GM21576 (cell line): ENCODE measurements around the gene SUN1.
"Not testable (repeated sequence)": the region's sequence is repeated elsewhere in the genome, so short reads cannot be mapped to it uniquely, and the experiment has no call there.

ENCODE experiments used
- ATAC-seq: cut with Tn5 transposase; IDR thresholded peaks from one replicate; pipeline ENCODE4 v1.9.1; 2021; ENCODE audit warnings: mild to moderate bottlenecking, moderate library complexity; ENCODE audit not compliant: unreplicated experiment

Gene SUN1

DNA sequence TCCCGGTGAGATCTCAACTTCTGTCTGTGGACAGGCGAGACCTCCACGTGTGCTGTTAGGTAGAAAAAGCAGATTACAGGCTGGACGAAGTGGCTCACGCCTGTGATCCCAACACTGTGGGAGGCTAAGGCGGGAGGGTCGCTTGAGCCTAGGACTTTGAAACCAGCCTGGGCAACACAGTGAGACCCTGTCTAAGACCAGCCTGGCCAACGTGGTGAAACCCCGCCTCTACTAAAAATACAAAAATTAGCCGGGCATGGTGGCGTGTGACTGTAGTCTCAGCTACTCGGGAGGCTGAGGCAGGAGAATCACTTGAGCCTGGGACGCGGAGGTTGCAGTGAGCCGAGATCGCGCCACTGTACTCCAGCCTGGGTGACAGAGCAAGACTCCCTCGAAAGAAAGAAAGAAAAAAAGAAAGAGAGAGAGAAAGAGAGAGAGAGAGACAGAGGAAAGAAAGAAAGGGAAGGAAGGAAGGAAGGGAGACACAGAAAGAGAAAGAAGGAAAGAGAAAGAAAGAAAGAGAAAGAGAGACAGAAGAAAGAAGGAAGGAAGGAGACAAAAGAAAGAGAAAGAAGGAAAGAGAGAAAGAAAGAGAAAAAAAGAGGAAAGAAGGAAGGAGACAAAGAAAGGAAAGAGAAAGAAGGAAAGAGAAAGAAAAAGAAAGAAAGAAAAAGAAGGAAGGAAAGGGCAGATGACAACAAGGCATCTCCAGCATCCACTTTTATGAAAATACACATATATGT lies 29.6 kb upstream of the SUN1 start:
- no peak for ATAC-seq

DNA sequence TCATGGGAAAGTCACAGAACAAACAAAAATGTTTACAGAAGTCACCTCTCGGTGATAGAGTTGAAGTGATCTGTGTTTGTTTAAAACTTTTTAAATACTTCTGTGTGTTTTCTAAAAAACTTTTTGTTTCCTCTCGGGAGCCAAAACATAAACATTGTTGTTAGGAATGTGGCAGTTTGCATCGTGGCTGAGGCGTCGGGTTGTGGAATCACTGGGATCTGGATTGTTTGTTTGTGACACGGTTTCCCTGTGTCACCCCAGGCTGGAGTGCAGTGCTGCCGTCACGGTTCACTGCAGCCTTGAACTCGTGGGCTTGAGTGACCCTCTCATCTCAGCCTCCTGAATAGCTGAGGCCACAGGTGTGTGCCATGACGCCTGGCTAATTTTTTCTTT lies 29.0 kb upstream of the SUN1 start:
- no peak for ATAC-seq

DNA sequence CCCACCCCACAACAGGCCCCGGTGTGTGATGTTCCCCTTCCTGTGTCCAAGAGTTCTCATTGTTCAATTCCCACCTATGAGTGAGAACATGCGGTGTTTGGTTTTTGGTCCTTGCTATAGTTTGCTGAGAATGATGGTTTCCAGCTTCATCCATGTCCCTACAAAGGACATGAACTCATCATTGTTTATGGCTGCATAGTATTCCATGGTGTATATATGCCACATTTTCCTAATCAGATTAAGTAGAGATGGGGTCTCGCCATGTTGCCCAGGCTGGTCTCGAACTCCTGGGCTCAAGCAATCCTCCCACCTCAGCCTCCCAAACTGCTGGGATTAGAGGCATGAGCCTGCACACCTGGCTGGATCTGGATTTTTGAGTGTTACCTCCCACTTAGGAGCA lies 28.5 kb upstream of the SUN1 start:
- not testable (repeated sequence) for ATAC-seq

DNA sequence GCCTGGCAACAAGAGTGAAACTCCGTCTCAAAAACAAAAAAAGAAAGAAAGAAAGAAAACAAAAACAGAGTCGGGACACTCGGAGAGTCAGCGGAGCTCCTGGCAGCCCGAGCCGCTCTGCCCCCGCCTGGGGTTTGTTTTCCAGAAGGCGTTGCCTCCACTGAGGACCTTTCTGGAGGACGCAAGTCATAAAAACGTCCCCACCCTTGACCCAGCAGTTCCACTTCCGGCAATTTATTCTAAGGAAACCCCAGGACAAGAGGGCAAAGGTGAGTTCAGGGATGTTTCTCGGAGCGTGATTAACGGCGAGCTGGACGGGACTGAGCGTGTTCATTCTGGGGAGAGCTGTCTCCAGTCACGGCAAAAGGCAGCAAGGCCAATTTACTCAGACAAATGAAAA lies 27.0 kb upstream of the SUN1 start:
- no peak for ATAC-seq

DNA sequence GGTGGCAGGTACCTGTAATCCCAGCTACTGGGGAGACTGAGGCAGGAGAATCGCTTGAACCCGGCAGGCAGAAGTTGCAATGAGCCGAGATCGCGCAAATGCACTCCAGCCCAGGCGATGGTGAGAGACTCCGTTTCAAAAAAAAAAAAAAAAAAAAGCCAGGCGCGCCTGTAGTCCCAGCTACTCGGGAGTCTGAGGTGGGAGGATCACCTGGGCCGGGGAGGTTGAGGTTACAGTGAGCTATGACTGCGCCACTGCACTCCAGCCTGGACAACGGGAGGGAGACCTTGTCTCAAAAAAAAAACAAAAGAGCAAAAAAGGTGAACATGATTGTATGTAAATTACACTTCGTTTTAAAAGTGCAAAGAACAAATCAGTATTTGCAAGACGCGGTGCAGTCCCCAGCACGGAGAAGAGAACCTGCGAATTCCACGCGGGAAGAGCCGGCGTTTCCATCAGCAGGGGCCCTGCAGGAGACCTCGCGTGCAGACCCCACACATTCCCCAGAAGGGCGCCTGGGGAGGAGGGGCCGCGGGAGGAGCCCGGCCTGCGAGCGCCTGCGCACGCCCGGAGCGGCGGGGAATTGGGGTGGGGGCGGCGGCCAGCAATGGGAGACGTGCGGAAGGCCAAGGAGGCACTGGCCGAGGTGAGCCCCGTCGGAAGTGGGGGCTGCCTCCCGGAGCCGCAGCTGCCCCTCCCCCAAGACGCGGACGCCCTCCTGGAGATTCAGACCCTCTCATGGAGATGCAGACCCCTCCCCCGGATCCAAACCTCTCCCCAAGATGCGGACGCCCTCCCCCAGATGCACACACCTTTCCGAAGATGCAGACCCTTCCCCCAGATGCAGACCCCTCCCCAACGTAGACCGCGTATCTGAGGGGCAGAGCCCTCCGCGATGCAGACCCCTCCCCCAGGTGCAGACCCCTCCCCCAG lies 16.7 kb upstream of the SUN1 start:
- no peak for ATAC-seq

DNA sequence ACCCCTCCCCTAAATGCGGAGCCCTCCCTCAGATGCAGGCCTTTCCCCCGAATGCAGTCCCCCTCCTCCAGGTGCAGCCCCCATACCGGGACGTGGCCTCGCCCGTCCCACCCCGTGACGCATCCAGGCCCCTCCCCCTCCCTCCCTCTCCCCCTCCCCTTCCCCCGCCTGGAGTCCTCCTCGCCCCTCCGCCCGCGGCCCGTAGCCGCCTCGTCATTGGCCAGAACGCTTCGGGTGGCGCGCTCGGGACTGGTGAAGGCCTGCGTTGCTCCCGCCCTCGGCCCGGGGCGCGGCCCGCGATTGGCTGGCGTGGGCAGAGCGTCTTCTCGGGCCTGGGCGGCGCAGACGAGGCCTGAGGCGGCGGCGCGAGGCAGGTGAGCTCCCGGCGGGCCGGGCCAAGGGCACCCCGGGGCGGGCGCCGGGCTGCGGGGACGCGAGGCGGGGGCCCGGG lies 16.0 kb upstream of the SUN1 start:
- peak; percentile 84 for ATAC-seq

DNA sequence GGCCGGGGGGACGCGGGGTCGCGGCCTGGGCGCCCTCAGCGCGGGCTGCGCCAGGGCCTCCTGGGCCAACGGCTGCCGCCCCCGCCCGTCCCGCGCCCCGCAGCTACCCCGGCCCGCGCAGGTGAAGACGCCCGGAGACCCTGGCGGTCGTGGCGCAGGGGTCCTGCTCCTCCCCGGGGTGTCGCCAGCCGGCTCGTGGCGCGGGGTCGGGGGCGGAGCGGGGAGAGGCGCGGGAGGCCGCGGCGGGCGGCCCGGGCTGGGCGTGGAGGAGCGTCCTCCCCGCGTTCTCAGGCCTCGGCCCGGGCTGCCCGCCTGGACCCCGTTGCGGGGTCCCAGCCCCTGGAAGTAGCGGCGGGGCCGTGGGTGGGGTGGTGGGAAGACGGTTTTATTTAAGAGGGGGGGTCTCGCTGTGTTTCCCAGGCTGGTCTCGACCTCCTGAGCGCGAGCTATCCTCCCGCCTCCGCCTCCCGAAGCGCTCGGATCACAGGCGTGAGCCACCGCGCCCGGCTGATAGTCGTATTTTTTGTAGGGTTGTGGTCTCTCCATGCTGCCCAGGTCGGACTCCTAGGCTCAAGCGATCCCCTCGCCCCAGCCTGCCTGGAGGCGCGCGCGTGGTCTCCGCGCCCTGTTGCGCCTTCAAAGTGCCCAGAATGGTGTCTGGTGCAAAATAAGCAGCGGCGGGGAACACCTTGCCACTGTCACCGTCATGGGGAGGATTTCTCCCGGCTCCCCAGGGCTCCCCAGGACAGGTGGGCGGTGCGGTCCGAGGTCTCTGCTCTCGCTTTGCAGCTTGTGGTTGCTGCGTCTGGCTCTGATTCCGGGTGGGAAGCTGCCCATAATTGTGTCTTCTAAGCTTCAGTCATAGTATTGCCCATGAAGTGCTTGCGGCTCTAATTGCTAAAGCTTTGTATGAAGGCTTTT lies 15.3 kb upstream of the SUN1 start:
- peak; percentile 13 for ATAC-seq

DNA sequence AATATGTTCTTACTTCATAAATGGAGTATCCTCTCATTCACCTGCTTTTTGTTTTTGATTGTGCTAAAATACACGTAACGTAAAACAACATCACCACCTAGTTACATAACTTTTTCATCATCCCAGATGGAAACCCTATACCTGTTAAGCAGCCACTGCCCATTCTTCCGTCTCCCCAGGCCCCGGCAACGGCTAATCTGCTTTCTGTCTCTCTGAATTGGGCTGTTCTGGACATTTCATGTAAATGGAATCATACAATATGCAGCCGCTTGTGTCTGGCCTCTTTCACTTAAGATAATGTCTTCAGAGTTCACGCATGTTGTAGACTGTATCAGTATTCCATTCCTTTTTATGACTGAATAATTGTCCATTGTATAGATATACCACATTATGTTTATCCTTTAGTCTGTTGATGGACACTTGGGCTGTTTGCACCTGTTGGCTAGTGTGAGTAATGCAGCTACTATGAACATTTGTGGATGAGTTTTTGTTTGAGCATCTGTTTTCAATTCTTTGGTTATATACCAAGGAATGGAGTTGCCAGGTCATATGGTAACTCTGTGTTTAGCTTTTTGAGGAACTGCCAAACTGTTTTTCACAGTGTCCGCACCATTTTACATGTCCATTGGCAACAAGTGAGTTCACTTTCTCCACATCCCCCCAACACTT lies 14.1 kb upstream of the SUN1 start:
- no peak for ATAC-seq

DNA sequence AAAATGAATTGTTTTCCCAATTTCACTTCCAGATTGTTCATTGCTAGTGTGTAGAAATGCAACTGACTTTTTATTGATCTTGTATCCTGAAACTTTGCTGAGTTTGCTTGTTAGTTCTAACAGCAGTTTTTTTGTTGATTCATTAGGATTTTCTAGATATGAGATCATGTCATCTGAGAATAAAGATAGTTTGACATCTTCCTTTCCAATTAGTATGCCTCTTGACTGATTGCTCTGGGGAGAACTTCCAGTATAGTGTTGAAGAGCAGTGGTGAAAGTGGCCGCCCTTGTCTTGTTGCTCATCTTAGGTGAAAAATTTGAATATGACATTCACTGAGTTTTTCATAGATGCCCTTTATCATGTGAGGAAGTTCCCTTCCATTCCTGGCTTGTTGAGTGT lies 11.9 kb upstream of the SUN1 start:
- ATAC-seq = no peak

DNA sequence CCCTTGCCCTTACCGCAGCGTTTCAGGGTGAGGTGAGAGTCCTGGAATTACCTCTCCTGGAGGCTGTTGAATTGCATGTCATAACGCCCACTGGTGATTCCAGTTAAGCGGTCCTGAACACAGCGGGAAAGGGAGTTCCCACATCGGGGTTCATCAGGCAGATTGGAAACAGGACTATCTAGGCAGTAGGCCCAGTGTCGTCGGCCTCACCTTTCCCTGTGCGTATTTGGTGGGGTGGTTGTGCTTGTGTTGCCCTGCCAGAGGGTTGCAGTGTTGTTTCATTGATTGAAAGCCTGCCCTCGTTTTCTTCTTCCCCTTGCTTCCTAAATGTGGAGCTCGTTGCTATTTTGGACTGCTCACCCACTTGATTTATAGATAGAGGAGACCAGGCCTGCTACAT lies 10.6 kb upstream of the SUN1 start:
- ATAC-seq = no peak

DNA sequence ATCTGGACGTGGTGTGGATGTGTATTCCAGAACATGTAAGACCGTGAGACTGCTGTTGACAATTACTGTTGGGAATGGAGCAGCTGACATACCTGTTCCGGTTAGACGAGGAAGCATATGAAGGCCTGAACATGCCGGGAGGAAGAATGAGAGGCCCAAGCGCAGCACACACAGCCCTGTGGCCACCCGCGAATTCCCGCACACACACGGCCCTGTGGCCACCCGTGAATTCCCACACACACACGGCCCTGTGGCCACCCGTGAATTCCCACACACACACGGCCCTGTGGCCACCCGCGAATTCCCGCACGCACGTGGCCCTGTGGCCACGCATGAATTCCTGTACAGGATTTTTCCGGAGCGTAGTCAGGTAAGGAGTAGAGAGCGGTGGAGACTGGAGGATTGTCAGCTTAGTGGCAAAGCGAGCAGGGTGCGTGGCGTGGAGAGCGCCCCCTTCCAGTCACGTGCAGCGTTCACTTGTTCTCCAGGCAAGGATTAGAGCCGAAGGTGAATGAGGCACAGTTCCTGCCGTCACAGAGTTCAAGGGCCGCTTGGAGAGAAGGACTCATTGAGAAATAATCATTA lies 9.5 kb upstream of the SUN1 start:
- ATAC-seq = no peak

DNA sequence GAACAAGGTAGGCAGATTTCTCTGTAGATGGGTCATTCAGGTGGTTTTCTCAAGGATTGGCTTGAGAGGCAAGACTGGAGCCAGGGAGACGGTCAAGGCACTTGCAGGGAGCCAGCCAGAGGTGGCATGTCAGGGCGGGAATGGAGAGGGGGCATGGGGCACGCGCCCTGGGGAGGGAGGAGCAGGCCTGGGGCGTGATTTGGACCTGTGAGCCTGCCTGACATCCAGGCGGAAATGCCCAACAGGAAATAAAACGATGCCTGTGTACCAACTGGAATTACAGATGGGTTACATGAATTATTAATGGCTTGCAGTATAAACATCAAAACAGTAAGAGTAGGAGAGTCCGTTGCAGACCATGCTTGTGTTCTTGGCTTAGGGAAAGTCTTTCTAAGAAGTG lies 8.6 kb upstream of the SUN1 start:
- no peak for ATAC-seq

DNA sequence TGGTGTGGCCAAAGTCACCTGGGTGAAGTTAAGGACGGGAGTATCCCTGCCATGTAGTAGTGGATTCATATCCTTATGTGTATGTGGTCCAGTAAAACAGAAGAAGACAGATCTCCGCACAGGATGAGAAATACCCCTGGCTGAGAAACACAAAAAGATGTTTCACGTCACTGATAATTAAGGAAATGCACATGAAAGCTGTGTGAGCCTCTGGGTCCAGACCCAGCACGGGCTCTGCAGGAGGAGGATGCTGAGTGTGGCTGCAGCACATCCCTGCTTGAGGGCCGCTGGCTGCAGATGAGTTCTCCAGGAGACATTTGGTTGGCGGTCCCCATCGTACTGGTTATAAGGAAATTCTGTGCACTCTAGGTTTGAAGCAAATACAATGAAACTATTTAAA lies 8.2 kb upstream of the SUN1 start:
- ATAC-seq = no peak

DNA sequence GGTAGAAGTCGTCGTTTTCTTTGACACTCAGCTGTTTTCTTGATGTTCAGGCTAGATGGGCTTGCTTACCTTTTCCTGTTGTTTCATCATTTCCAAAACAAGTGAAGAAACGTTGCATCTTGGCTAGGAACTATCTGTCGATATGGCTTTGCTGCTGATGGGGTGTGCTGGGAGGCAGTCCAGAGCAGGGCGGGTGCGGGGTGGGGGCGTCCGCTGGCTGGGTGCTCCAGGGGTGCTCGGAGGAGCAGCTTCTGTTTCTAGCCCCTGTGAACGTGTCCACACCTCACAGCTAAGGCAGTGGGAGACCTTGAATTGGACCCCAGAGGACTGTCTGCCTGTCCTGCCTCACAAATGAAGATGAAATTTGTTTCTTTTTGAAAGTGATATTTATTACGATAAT lies 7.6 kb upstream of the SUN1 start:
- ATAC-seq = no peak

DNA sequence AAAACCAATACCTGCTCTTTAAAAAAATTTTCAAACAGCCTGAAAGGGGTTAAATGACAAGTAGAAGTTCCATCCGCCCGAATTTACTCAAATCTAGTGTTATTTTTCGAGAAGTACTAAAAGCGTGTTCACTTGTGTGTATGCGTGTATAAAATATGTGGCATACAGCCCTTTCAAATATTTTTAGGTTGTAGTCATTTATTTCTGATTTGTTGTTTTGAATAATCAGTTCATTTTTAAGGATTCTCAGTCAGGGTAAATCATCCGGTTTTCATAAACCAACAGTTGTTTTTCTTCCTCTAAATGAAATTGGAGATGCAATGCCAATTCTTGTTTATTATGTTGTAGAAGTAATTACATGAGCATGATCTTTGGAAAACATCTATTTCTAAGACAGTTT lies 6.9 kb upstream of the SUN1 start:
- no peak for ATAC-seq

DNA sequence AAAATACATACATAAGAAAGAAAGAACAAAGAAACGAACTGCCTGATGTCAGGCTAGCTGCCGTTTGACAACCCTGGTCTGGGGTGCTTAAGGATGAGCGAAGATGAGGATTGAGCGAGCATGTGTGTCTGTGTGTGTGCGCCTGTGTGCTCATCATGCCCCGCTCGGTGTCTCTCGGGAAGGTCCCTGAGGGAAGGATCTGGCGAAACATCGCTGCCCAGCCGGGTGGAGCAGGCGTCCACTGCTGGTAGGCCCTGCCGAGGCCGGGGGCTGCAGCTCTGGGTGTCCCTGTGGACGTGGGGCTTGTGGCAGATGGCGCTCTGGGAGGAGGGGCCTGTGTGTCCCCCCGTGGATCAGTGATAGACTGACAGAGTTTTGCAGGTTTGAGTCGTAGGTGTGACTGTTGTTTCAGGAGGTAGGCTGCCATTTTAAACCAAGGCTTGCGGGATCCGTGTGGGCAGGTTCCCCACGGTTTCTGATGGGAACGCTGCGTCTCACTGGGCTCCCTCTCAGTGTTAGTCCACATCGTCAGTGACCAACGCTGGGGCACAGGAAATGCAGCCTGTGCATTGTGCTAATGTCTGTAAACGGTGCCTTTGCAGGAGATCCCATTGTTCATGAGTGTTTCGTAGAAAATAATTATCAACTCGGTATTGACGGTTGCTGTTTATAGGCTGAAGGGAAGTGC lies 5.9 kb upstream of the SUN1 start:
- ATAC-seq = no peak

DNA sequence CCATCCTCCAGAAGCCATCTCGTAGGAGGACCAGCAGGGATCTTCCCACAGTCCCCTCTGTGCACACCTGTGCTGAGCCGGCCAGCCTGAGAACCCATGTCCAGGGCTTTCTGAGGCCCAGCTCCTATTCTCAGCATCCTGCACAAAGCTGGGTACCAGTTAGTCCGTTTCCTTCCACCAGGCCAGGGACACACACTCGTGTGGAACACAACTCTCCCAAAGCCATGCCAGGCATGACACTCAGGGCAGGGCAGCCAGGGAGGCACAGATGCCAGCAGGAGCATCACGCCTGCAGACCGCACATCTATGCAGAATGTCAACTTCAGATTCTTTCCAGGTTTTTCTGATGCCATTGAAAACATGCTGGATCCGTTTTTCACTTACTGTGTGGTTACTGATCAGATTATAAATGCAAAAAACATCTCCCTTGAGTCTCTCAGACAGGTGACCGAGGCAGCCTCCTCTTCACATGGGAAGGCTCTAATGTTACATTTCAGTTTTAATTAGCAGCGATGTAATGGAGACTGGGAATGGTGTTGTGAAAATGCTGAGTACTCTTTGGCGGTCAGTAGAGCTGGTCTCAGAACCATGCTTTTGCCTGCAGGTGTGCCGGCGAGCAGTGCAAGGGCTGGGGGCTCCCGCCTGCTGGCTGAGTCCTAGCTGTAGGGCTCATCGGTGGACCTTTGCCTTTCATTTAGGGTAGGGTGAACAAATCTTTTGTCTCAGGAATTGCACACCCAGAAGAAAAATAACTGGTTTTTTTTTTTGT lies 3.3 kb upstream of the SUN1 start:
- no peak for ATAC-seq

DNA sequence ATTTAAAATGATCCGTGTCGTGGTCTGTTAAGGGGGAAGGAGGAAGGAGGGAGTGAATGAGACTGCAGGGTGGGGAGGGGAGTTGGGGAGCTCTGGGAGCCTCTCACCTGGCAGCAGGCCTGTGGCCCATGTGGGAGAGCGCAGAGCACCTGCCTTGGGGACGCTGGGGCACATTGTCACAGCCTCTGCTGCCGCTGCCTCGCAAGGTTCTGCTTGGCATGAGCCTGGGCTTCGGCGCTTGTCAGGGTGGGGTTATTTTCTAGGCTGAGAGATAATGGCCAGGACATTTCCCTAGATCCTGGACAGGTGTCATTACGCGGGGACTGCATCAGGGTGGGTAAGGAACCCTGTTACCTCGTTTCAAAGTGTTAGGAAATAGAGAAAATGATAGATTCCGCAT lies 2.2 kb upstream of the SUN1 start:
- ATAC-seq = no peak

DNA sequence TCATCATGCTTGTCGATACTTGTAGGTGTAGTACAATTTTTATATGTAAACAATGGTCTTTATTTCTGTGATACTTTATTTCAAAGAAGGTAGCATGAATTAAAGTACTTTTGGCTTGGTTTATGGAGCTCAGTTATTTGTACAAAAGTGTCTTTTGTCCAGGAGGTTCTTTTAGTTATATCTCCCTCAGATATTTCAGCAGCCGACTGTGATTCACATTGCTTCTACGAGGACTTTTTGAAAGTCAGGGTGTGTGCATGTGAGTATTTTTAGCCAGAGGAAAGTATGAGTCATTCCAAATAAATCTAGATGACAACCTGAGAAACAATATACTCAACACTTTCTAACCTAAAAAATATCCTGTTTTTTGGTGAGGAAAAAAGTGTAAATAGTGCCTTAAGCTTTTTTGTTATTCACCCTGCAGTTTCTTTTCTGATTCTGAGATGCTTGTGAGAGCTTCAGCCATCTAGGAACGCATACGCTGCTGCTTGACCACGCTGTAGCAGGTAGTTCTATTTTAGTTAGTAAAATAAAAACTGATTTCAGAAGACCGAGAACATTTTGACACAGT lies 595 bp upstream of the SUN1 start:
- ATAC-seq = peak; percentile 67
